Ecto neural progenitor cell (in vitro differentiated cells): ENCODE data around the gene ODF4.
A peak's percentile ranks its signal among the peaks of the same experiment; 100 is the strongest.

Source experiments
- DNase-seq: peaks from one replicate; pipeline ENCODE4 v3.0.0-alpha.2; 2018; ENCODE audit warnings: low spot score

The ODF4 gene

GRCh38 chr17:8339540-8339939 lies at the start of gene ODF4:
Gene ODF4, plus strand, starts transcription at chr17:8339840. Its CDS starts 212 bp downstream, at chr17:8340052.
- DNase-seq = no peak

- no peak for DNase-seq
These were observed 49.6 kb upstream of the ODF4 start for GRCh38 chr17:8290043-8290442.

GRCh38 chr17:8292639-8293395 lies 46.8 kb upstream of the ODF4 start:
- no peak for DNase-seq

- DNase-seq = no peak
These were observed 45.3 kb upstream of the ODF4 start for GRCh38 chr17:8294361-8294760.

- no peak for DNase-seq
These were observed 44.8 kb upstream of the ODF4 start for GRCh38 chr17:8294814-8295316.

- no peak for DNase-seq
These were observed 39.4 kb upstream of the ODF4 start for GRCh38 chr17:8300226-8300625.

GRCh38 chr17:8300627-8301242 lies 38.9 kb upstream of the ODF4 start:
- DNase-seq = peak; percentile 80

- DNase-seq = no peak
These were observed 29.0 kb upstream of the ODF4 start for GRCh38 chr17:8310601-8311123.

GRCh38 chr17:8311131-8311790 lies 28.4 kb upstream of the ODF4 start:
- no peak for DNase-seq

- no peak for DNase-seq
These were observed 27.4 kb upstream of the ODF4 start for GRCh38 chr17:8312251-8312650.

GRCh38 chr17:8312726-8313600 lies 26.7 kb upstream of the ODF4 start:
- DNase-seq = no peak

- peak; percentile 64 for DNase-seq
These were observed 24.6 kb upstream of the ODF4 start for GRCh38 chr17:8314797-8315763.

- DNase-seq = peak; percentile 69
These were observed 23.8 kb upstream of the ODF4 start for GRCh38 chr17:8315764-8316217.

GRCh38 chr17:8318010-8318935 lies 21.4 kb upstream of the ODF4 start:
- DNase-seq = no peak

GRCh38 chr17:8320262-8320661 lies 19.4 kb upstream of the ODF4 start:
- no peak for DNase-seq

GRCh38 chr17:8320990-8321389 lies 18.6 kb upstream of the ODF4 start:
- DNase-seq = no peak

GRCh38 chr17:8322061-8322460 lies 17.6 kb upstream of the ODF4 start:
- no peak for DNase-seq

GRCh38 chr17:8324132-8324531 lies 15.5 kb upstream of the ODF4 start:
- DNase-seq = no peak

GRCh38 chr17:8324923-8325322 lies 14.7 kb upstream of the ODF4 start:
- no peak for DNase-seq
